ENCODE data around the gene DCTPP1.

DNA sequence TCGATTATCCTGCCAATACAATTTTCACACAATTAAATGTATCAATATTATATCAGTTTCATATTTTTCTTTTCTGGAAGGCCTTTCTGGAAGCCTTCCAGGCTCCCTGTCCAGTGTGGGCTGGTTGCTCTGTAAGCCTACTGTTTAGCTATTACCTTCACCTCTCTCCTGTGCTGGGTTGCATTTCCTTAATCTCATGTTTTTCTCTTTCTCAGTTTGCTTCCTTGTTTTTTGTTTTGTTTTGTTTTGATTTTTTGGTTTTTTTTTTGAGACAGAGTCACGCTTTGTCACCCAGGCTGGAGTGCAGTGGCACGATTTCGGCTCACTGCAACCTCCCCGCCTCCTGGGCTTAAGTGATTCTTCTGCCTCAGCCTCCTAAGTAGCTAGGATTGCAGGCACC is 9.0 kb upstream of the DCTPP1 start:
- TF ChIP-seq, protein P1, sequence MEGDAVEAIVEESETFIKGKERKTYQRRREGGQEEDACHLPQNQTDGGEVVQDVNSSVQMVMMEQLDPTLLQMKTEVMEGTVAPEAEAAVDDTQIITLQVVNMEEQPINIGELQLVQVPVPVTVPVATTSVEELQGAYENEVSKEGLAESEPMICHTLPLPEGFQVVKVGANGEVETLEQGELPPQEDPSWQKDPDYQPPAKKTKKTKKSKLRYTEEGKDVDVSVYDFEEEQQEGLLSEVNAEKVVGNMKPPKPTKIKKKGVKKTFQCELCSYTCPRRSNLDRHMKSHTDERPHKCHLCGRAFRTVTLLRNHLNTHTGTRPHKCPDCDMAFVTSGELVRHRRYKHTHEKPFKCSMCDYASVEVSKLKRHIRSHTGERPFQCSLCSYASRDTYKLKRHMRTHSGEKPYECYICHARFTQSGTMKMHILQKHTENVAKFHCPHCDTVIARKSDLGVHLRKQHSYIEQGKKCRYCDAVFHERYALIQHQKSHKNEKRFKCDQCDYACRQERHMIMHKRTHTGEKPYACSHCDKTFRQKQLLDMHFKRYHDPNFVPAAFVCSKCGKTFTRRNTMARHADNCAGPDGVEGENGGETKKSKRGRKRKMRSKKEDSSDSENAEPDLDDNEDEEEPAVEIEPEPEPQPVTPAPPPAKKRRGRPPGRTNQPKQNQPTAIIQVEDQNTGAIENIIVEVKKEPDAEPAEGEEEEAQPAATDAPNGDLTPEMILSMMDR (IDR thresholded peaks at IDR 0.05; ENCODE audit: poor library complexity, severe bottlenecking), result no peak
- no peak for TF ChIP-seq EZH2 (IDR thresholded peaks at IDR 0.05; ENCODE audit: borderline replicate concordance, insufficient read depth, low read length, poor library complexity, severe bottlenecking)
- TF ChIP-seq EP300 (conservative IDR thresholded peaks at IDR 0.05; ENCODE audit: poor library complexity, severe bottlenecking), result no peak
